Measurements from ENCODE around the gene GPR3.

Gene GPR3

GRCh38 chr1:27351541-27352107, 40.8 kb upstream of the GPR3 start:
- H3K4me1 ChIP-seq (ENCODE audit: insufficient read depth, low read length, poor library complexity, severe bottlenecking) = no peaks in the 10 kb centered on the region
- no peak overlapping the region for H3K9ac ChIP-seq (ENCODE audit: low read depth, low read length, poor library complexity, severe bottlenecking)
- H3F3A ChIP-seq (ENCODE audit: low read depth) = no peaks in the 10 kb centered on the region
- H3K9me3 ChIP-seq (ENCODE audit: insufficient read depth, low read depth, low read length) = no peaks in the 10 kb centered on the region
- no peaks in the 10 kb centered on the region for H3K27me3 ChIP-seq (ENCODE audit: insufficient read depth, low read length, poor library complexity, severe bottlenecking)
- TF ChIP-seq EZH2phosphoT487 (IDR thresholded peaks at IDR 0.05; ENCODE audit: borderline replicate concordance) = no peak
- no peak overlapping the region for H3K4me2 ChIP-seq (ENCODE audit: low read depth, low read length, poor library complexity, severe bottlenecking)
- peaks cover 5% of the 10 kb centered on the region; the same call in 1 of the 2 replicates for H3K36me3 ChIP-seq (ENCODE audit: insufficient read depth, low read length)
- H2AFZ ChIP-seq (ENCODE audit: low read length) = no peak overlapping the region
- no peaks in the 10 kb centered on the region for H3K9me2 ChIP-seq (replicated peaks; ENCODE audit: low read depth, low read length)
- no peak overlapping the region for H3K4me3 ChIP-seq (ENCODE audit: low read length, poor library complexity, severe bottlenecking)
- H4K20me1 ChIP-seq (ENCODE audit: insufficient read depth, low read length, poor library complexity, severe bottlenecking) = no peaks in the 10 kb centered on the region
- no peaks in the 10 kb centered on the region for H3K79me2 ChIP-seq (ENCODE audit: insufficient read depth, low read length)

GRCh38 chr1:27353166-27353565, 39.3 kb upstream of the GPR3 start:
- Histone ChIP-seq H3K4me1 (ENCODE audit: insufficient read depth, low read length, poor library complexity, severe bottlenecking) (no peaks in the 10 kb centered on the region), H3K36me3 (ENCODE audit: insufficient read depth, low read length) (peaks cover 5% of the 10 kb centered on the region; the same call in 1 of the 2 replicates), H3K9me2 (replicated peaks; ENCODE audit: low read depth, low read length) (no peaks in the 10 kb centered on the region), H3K27me3 (ENCODE audit: insufficient read depth, low read length, poor library complexity, severe bottlenecking) (no peaks in the 10 kb centered on the region), H3K4me2 (ENCODE audit: low read depth, low read length, poor library complexity, severe bottlenecking) (no peak overlapping the region), H3F3A (ENCODE audit: low read depth) (no peaks in the 10 kb centered on the region), H2AFZ (ENCODE audit: low read length) (no peak overlapping the region), H4K20me1 (ENCODE audit: insufficient read depth, low read length, poor library complexity, severe bottlenecking) (no peaks in the 10 kb centered on the region), H3K9me3 (ENCODE audit: insufficient read depth, low read depth, low read length) (no peaks in the 10 kb centered on the region), H3K4me3 (ENCODE audit: low read length, poor library complexity, severe bottlenecking) (no peak overlapping the region), H3K9ac (ENCODE audit: low read depth, low read length, poor library complexity, severe bottlenecking) (no peak overlapping the region), H3K79me2 (ENCODE audit: insufficient read depth, low read length) (no peaks in the 10 kb centered on the region)
- TF ChIP-seq EZH2phosphoT487 (IDR thresholded peaks at IDR 0.05; ENCODE audit: borderline replicate concordance) (no peak), CTCF (conservative IDR thresholded peaks at IDR 0.05; ENCODE audit: low read length) (no peak)

GRCh38 chr1:27353629-27354028, 38.8 kb upstream of the GPR3 start:
- H2AFZ ChIP-seq (ENCODE audit: low read length) = no peak overlapping the region
- H3K4me2 ChIP-seq (ENCODE audit: low read depth, low read length, poor library complexity, severe bottlenecking) = no peak overlapping the region
- TF ChIP-seq EZH2phosphoT487 (IDR thresholded peaks at IDR 0.05; ENCODE audit: borderline replicate concordance) (no peak), CTCF (conservative IDR thresholded peaks at IDR 0.05; ENCODE audit: low read length) (no peak)
- H3F3A ChIP-seq (ENCODE audit: low read depth) = no peaks in the 10 kb centered on the region
- H3K4me1 ChIP-seq (ENCODE audit: insufficient read depth, low read length, poor library complexity, severe bottlenecking) = no peaks in the 10 kb centered on the region
- peaks cover 5% of the 10 kb centered on the region; the same call in 1 of the 2 replicates for H3K36me3 ChIP-seq (ENCODE audit: insufficient read depth, low read length)
- H3K9ac ChIP-seq (ENCODE audit: low read depth, low read length, poor library complexity, severe bottlenecking) = no peak overlapping the region
- H3K79me2 ChIP-seq (ENCODE audit: insufficient read depth, low read length) = no peaks in the 10 kb centered on the region
- no peaks in the 10 kb centered on the region for H3K9me2 ChIP-seq (replicated peaks; ENCODE audit: low read depth, low read length)
- no peaks in the 10 kb centered on the region for H3K9me3 ChIP-seq (ENCODE audit: insufficient read depth, low read depth, low read length)
- H4K20me1 ChIP-seq (ENCODE audit: insufficient read depth, low read length, poor library complexity, severe bottlenecking) = no peaks in the 10 kb centered on the region
- no peaks in the 10 kb centered on the region for H3K27me3 ChIP-seq (ENCODE audit: insufficient read depth, low read length, poor library complexity, severe bottlenecking)
- H3K4me3 ChIP-seq (ENCODE audit: low read length, poor library complexity, severe bottlenecking) = no peak overlapping the region

- H3K4me3 ChIP-seq (ENCODE audit: low read length, poor library complexity, severe bottlenecking) = no peak overlapping the region
- H3K9ac ChIP-seq (ENCODE audit: low read depth, low read length, poor library complexity, severe bottlenecking) = no peak overlapping the region
Observed at GRCh38 chr1:27355683-27356082, 36.7 kb upstream of the GPR3 start.

More at GRCh38 chr1:27355683-27356082, 36.7 kb upstream of the GPR3 start:
- no peaks in the 10 kb centered on the region for H4K20me1 ChIP-seq (ENCODE audit: insufficient read depth, low read length, poor library complexity, severe bottlenecking)
- no peak for TF ChIP-seq EZH2phosphoT487 (IDR thresholded peaks at IDR 0.05; ENCODE audit: borderline replicate concordance)
- no peak for TF ChIP-seq CTCF (conservative IDR thresholded peaks at IDR 0.05; ENCODE audit: low read length)
- H2AFZ ChIP-seq (ENCODE audit: low read length) = no peak overlapping the region
- no peaks in the 10 kb centered on the region for H3K27me3 ChIP-seq (ENCODE audit: insufficient read depth, low read length, poor library complexity, severe bottlenecking)
- no peaks in the 10 kb centered on the region for H3K79me2 ChIP-seq (ENCODE audit: insufficient read depth, low read length)
- no peaks in the 10 kb centered on the region for H3F3A ChIP-seq (ENCODE audit: low read depth)
- no peaks in the 10 kb centered on the region for H3K9me2 ChIP-seq (replicated peaks; ENCODE audit: low read depth, low read length)
- no peaks in the 10 kb centered on the region for H3K4me1 ChIP-seq (ENCODE audit: insufficient read depth, low read length, poor library complexity, severe bottlenecking)
- H3K9me3 ChIP-seq (ENCODE audit: insufficient read depth, low read depth, low read length) = no peaks in the 10 kb centered on the region
- H3K4me2 ChIP-seq (ENCODE audit: low read depth, low read length, poor library complexity, severe bottlenecking) = no peak overlapping the region
- H3K36me3 ChIP-seq (ENCODE audit: insufficient read depth, low read length) = no peaks in the 10 kb centered on the region
